ENCODE data around the gene NKD2.

NKD2 gene

DNA sequence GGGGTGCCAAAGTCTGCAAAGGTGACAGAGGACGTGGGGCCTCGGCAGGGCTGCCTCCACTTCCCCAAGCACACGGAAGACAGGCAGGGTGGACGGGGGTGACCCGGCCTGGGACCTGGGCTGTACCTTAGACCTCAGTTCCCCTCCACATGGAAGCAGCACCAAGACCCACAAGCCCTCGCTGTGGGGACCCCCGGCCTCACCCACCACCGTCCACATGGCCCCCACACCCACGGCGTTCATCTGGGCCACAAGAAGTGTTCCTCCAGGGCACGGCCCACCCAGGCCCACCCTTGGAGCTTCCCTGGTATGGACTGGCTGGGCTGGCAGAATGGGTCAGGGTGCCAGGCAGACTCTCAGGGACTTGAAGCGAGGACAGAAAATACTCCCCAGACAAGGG, 45.8 kb upstream of the NKD2 start:
- H3K9me2 ChIP-seq (replicated peaks; ENCODE audit: insufficient read depth, low read length): no peaks in the 10 kb centered on the region
- no peak overlapping the region for H3K9ac ChIP-seq (ENCODE audit: low read length)
- no peak overlapping the region for H3K4me2 ChIP-seq (ENCODE audit: low read depth, low read length, poor library complexity, severe bottlenecking)
- no peak overlapping the region for H3K27ac ChIP-seq (ENCODE audit: low read depth, low read length)
- H3K79me2 ChIP-seq (ENCODE audit: insufficient read depth, low read length): no peaks in the 10 kb centered on the region
- no peak overlapping the region for H2AFZ ChIP-seq (ENCODE audit: low read depth, low read length, severe bottlenecking)
- no peaks in the 10 kb centered on the region for H3F3A ChIP-seq (ENCODE audit: insufficient read depth)
- H4K20me1 ChIP-seq (ENCODE audit: low read depth, low read length): no peaks in the 10 kb centered on the region
- H3K4me3 ChIP-seq (ENCODE audit: insufficient read depth, low read length, poor library complexity, severe bottlenecking): no peak overlapping the region
- TF ChIP-seq EZH2phosphoT487 (conservative IDR thresholded peaks at IDR 0.05; ENCODE audit: low read length) (no peak), CTCF (IDR thresholded peaks at IDR 0.05; ENCODE audit: insufficient read depth, low read length, poor library complexity, severe bottlenecking) (no peak)
- no peaks in the 10 kb centered on the region for H3K36me3 ChIP-seq (ENCODE audit: low read length)
- no peaks in the 10 kb centered on the region for H3K9me3 ChIP-seq (ENCODE audit: insufficient read depth, low read length)
- no peaks in the 10 kb centered on the region for H3K27me3 ChIP-seq (ENCODE audit: low read length)

- Histone ChIP-seq H3K9me3 (ENCODE audit: insufficient read depth, low read length) (no peaks in the 10 kb centered on the region), H3K36me3 (ENCODE audit: low read length) (no peaks in the 10 kb centered on the region), H3K4me3 (ENCODE audit: insufficient read depth, low read length, poor library complexity, severe bottlenecking) (no peak overlapping the region), H3K9ac (ENCODE audit: low read length) (no peak overlapping the region), H3K27me3 (ENCODE audit: low read length) (no peaks in the 10 kb centered on the region), H3K9me2 (replicated peaks; ENCODE audit: insufficient read depth, low read length) (no peaks in the 10 kb centered on the region), H4K20me1 (ENCODE audit: low read depth, low read length) (no peaks in the 10 kb centered on the region), H3F3A (ENCODE audit: insufficient read depth) (no peaks in the 10 kb centered on the region), H3K27ac (ENCODE audit: low read depth, low read length) (peak overlapping the region; percentile 24; the same call in 1 of the 2 replicates), H3K4me2 (ENCODE audit: low read depth, low read length, poor library complexity, severe bottlenecking) (no peak overlapping the region), H2AFZ (ENCODE audit: low read depth, low read length, severe bottlenecking) (no peak overlapping the region), H3K79me2 (ENCODE audit: insufficient read depth, low read length) (no peaks in the 10 kb centered on the region)
- TF ChIP-seq CTCF (IDR thresholded peaks at IDR 0.05; ENCODE audit: insufficient read depth, low read length, poor library complexity, severe bottlenecking) (no peak), EZH2phosphoT487 (conservative IDR thresholded peaks at IDR 0.05; ENCODE audit: low read length) (no peak)
Measured at GRCh38 chr5:963310-963672, 45.3 kb upstream of the NKD2 start.

DNA sequence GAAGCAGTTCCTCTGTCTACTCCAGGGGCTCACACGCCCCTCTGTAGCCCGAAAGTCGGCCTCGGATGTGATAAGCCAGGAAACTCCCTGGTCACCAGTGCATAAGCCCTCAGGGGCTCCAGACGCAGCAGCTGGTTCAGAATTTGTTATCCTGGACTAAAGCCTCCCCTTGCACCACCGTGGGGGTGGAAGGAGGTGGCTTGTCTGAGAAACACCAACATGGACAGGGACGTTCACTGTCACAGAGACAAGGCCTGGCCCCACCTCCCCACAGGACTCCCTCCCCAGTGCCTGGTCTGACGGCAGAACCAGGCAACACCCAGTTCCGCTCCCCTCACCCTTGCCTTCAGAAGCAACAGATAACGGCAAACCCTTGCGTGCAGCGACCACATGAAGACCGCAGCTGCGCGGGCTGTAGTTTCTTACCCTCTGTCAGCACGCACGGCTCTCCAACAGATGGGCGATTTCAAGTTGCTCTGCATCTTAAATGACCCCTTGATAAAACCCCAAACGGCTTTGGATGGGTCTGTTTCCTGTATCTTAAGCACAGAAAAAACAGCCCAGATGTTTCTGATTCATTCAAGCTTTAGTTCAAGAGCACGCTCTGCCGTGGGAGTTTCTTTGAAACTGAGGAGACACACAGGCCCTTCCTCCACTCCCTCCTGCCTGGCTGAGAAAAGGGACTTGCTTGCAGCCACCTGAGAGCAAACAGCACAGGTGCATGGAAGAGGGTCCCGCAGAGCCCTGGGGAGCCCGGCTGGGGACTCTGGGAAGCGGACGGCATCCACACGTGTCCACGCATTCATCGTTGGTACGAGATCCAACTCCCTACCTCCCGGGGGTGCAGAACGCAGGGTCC, 44.7 kb upstream of the NKD2 start:
- Histone ChIP-seq H2AFZ (ENCODE audit: low read depth, low read length, severe bottlenecking) (no peak overlapping the region), H3K4me2 (ENCODE audit: low read depth, low read length, poor library complexity, severe bottlenecking) (no peak overlapping the region), H4K20me1 (ENCODE audit: low read depth, low read length) (no peaks in the 10 kb centered on the region), H3K4me3 (ENCODE audit: insufficient read depth, low read length, poor library complexity, severe bottlenecking) (no peak overlapping the region), H3K27me3 (ENCODE audit: low read length) (no peaks in the 10 kb centered on the region), H3K9ac (ENCODE audit: low read length) (no peak overlapping the region), H3K27ac (ENCODE audit: low read depth, low read length) (peak overlapping the region; percentile 24; the same call in 1 of the 2 replicates), H3K9me3 (ENCODE audit: insufficient read depth, low read length) (no peaks in the 10 kb centered on the region), H3K36me3 (ENCODE audit: low read length) (no peaks in the 10 kb centered on the region), H3K9me2 (replicated peaks; ENCODE audit: insufficient read depth, low read length) (no peaks in the 10 kb centered on the region), H3K79me2 (ENCODE audit: insufficient read depth, low read length) (no peaks in the 10 kb centered on the region), H3F3A (ENCODE audit: insufficient read depth) (no peaks in the 10 kb centered on the region)
- TF ChIP-seq EZH2phosphoT487 (conservative IDR thresholded peaks at IDR 0.05; ENCODE audit: low read length) (no peak), CTCF (IDR thresholded peaks at IDR 0.05; ENCODE audit: insufficient read depth, low read length, poor library complexity, severe bottlenecking) (no peak)
